Hepatic stellate cell (primary cell): ENCODE data around the gene STARD13.

Experiments
- DNase-seq: peaks from one replicate; pipeline ENCODE4 v3.0.0; 2011; ENCODE audit warnings: low spot score

Gene STARD13, protein sequence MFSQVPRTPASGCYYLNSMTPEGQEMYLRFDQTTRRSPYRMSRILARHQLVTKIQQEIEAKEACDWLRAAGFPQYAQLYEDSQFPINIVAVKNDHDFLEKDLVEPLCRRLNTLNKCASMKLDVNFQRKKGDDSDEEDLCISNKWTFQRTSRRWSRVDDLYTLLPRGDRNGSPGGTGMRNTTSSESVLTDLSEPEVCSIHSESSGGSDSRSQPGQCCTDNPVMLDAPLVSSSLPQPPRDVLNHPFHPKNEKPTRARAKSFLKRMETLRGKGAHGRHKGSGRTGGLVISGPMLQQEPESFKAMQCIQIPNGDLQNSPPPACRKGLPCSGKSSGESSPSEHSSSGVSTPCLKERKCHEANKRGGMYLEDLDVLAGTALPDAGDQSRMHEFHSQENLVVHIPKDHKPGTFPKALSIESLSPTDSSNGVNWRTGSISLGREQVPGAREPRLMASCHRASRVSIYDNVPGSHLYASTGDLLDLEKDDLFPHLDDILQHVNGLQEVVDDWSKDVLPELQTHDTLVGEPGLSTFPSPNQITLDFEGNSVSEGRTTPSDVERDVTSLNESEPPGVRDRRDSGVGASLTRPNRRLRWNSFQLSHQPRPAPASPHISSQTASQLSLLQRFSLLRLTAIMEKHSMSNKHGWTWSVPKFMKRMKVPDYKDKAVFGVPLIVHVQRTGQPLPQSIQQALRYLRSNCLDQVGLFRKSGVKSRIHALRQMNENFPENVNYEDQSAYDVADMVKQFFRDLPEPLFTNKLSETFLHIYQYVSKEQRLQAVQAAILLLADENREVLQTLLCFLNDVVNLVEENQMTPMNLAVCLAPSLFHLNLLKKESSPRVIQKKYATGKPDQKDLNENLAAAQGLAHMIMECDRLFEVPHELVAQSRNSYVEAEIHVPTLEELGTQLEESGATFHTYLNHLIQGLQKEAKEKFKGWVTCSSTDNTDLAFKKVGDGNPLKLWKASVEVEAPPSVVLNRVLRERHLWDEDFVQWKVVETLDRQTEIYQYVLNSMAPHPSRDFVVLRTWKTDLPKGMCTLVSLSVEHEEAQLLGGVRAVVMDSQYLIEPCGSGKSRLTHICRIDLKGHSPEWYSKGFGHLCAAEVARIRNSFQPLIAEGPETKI

DNA sequence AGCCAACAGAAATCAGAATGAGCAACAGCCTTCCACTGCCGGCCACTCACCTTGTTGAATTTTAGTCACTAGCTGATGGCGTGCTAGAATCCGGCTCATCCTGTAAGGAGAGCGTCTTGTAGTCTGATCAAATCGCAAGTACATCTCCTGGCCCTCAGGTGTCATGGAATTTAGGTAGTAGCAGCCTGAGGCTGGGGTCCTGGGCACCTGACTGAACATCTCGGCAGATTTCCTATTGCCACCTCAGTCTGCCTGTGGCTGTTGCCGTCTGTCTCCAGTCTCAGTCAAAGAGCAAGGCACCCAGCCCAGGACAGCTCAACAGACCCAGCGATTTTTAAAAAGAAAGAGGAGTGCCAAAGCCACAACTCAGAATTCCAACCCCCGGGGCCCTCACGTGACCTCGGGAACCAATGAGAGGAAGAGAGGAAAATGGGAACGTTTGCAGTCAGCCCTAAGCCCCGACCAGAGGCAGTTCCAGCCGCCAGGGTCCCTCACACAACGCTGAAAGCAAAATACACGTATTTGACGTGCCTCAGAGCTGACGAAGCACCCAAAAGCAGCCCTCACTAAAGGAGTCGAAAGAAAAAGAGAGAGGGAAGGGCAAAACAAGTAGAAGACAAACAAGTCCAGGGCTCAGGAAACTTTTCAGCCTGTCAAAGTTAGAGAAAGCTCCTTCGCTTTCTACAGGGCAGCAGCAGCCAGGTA lies at the start of gene STARD13:
Gene STARD13, minus strand, starts transcription at position 336 of the 705 bp plus-strand sequence. Its CDS starts 117 bp downstream, at position 219.
- DNase-seq, result peak; percentile 89

DNA sequence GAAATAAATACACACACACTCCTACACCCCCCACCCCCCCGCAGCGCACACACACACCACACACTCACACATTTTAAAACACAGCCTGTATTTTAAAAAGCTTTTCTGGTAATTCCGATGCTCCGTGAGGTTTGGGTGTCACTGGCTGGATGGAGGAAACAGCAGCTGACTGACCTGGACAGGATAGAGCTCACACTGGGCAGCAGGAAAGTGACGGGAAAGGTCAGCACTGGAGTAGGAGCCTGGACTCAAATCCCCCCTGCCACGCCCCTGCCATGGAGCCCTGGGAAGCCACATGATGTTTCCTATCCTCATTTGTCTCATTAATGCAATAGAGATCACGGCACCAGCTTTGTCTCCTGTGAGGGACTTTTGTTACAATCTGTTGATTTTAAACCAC lies 49.3 kb upstream of the STARD13 start:
- DNase-seq, result no peak

DNA sequence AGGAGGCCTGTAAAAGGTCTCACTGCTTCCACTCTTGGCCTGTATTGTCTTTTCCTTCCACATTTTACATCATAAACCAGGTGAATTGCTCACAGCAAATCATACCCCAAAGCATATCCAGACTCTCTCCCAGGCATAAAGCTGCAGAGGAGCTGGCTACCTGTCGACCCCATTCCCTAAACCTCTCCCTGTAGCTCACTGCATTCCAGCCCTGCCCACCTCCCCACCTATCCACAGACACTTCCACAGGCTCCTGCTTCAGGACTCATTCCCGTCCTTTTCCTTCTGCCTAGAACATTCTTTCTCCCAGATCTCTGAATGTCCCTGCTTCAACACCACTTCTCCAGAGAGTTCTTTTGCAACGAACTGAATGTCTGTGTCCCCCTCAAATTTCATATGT lies 46.4 kb upstream of the STARD13 start:
- DNase-seq, result no peak

DNA sequence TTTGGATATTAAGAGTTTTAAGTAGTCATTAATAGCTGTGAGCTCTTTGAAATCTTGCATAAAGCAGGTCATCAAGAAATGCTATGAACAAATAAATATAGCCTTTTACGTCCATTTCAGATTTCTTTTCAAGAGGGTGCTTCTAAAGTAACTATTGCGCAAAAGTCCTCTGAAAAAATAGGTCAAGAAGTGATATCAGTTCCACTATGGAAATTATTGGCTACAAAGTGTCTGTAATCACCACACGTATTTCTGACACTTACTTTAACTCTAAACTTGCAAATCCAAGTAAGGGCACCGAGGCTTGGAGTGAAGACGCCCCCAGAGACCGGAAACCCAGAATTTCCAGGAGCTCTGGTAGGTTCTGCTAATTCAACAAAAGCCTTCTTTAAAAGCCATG lies 44.9 kb upstream of the STARD13 start:
- no peak for DNase-seq

DNA sequence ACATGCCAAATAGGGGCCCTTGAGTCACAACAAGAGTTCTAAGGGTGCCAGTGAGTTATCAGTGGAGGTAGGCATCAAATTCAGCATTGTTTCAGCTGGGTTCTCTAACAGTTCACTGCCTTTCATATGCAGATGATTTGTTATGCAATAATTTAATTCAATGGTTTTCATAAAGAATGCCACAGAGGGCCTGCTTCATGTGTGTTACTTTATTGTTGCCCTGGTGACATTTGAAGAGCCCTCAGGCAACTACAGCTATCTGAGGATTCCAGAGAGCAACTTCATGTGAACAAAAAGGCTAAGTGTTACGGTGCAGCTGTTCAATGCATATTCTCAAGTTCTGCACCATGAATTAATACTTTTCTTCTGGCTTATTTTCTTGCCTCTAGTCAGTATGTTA lies 43.1 kb upstream of the STARD13 start:
- DNase-seq, result no peak

DNA sequence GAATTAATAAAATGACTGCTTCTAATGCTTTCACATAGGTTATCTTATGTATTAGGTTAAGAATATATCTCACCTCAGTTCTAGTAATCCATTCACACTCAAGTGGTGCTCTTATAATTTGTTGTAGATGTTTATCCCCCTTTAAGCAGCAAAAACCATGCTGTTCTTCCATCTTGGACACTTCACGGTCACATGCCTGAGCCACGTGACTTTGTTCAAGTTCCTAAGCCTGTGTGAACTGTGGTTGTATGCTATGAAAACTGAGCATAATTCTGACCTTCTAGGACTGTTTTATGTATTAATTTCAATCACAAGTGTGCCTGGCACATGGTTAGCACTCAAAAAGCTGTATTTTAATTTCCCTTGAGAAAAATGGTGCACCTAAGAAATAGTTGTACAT lies 41.2 kb upstream of the STARD13 start:
- DNase-seq, result no peak

DNA sequence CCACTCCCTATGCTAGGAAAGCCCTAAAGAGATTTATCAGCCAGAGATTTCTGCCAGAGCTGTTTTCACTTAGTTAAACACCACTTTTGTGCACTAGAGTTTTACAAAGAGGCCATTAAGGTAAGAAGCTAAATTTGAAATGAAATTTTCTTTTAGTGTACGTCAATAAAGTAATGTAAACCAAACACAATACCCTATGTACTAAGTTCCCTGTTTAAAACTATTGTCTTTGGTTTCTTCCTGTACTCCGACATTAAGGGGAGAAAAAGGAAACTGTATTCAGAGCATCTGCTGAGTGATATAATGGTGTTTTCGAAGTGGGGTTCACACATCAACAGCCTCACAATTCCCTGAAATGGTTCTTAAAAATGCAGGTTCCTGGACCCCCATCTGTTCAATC lies 40.7 kb upstream of the STARD13 start:
- no peak for DNase-seq

DNA sequence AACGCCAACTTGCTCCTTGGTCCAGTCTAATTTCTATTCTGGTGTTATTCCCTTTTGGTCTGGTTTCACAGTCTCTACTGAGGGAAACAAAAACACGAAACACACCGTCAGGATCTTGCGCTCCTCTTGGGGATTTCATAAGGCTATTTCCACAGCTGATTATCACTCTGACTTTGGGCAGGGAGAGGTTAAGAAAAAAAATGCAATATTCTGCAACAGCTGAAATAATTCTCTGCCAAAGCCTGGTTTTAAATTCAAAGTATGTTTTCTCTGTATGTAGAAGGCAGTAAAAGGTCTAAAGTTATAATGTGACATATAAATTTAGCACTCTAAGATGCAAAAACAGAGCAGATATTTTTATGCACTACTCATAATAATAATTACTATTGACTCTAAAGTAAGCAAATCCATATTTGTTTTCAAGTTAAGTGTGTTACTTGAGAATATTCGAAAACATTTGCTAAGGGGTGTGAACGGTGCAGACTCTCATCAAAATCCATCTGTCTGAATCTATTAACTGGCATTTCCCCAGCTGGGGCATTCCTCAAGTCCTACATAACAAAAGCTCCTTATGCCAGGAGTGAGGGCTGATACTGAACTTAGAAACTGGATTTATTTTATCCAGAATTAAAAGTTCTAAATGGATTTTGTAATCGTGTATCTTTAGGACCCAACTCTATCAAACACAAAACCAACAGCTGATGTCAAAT lies 38.4 kb upstream of the STARD13 start:
- no peak for DNase-seq

DNA sequence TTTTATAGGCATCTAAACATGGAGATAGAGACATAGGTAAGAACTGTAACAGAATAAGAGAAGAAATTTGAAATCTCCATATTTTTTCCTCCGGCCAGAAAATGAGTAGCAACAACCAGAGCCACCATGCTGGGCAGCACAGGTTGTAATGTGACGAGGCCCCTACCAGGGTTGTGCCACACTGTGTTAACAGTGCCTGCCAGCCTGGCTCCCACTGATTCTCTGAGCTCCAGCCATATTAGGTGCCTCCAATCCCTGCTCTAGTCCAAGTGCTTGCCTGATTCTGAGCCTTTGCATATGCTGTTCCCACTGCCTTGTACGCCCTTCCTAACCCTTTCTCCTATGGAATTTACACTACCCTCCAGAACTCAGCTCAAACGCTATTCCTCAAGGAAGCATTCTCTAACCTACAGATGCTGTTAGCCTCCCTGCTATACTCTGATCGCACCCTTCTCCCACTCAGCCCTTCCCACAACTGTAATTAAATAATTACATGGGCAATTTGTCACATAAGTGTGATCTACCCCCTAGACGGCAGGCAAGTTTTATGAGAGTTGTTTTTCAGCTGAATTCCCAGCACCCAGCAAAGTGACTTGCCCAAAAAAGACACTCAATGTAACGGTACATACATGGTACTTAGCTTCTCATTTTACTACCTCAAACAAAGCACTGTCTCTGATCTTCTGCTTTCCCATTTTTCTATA lies 37.6 kb upstream of the STARD13 start:
- DNase-seq, result no peak

DNA sequence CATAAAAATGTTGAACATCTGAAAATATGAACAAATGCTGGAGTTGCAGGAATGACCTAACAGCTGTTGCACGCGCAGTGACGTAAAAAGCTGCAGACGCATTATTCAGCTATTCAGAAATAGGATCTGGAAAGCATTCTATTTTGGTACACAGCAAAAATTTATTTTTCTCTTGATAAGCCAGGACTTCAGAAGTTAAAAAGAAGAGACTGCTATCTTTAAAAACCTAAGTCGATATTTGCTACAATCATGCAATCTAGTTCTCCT lies 36.9 kb upstream of the STARD13 start:
- peak; percentile 51 for DNase-seq

DNA sequence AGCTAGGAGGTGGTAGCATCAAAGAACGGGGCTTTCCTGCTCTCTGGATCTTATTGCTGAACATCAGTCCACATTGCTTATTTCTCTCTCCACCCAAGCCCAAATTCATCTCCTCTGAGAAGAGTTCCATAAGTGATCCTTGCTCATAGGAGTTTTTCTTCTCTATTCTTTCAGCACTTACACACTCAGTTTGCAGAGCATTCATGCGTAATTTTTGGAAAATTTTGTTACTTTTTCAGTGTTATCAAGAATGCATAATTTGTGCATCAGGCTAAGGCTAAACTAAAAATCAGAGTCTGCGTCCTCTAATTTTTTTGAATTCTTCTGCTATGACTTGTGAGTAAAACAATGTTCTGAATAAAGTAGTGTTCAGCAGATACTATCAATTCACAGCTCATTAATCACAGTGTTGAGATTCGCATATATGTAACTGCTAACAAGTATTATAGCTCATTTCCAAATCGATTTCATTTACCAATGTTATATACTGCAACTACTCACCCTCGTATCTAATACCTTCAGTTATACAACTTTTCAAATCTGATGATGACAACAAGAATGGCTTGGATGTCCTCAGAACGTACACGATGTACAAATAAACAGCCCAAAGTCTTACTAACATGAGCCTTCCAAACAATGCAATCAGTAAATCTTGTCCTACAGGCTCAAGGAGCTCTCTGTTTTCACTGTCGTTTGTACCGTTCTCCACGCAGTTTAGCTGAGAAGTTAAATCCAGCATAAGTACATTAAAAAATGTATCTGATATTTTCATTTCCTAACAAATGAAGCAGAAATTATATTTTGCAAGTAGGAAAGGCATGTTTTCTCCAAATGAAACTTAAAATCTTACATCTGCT lies 36.4 kb upstream of the STARD13 start:
- no peak for DNase-seq

DNA sequence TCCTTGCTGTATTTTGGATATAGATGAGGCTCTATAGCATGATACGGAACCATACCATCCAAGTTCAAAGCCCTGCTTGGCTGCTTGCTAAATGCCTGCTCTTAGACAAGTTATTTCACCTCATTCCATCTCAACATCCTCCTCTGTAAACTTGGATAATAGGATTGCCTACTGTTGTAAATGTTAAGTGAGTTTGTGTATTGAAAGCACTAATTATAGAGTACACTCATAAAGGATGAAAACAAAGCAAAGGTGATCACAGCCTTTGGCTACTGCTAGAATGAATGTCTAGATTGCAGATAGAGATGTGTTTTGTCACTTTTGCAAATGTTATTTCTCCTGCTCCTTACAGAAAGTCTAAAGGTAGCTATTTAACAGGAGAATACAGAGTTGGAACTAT lies 34.3 kb upstream of the STARD13 start:
- DNase-seq, result no peak

DNA sequence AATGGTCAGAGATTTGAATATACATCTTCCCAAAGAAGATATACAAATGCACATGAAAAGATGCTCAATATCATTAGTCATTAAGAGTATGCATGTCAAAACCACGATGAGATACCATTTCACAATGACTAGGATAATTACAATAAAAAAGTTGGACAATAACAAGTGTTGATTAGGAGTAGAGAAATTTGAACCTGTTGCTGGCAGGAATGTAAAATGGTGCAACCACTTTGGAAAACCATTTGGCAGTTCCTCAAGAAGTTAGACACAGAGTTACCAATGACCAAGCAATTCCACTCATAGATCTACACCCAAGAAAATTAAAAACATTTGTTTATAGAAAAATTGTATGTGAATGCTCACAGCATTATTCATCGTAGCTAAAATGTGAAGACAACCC lies 33.2 kb upstream of the STARD13 start:
- no peak for DNase-seq

DNA sequence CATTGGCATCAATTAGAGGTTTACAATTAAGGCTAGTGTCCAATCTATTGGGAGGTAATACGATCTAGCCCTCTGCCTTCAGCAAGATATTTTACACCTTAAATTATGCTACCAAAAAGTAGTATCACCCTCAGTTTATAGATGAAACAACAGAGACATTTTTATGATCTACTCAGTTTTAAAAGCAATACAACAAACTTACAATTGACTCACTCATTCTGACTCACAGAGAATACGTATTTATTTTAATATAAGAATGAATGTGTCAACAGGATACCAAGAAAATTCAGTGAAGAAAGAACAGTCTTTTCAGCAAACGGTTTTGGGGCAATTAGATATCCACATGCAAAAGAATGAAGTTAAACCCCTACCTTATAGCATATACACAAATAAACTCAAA lies 32.5 kb upstream of the STARD13 start:
- DNase-seq, result no peak

DNA sequence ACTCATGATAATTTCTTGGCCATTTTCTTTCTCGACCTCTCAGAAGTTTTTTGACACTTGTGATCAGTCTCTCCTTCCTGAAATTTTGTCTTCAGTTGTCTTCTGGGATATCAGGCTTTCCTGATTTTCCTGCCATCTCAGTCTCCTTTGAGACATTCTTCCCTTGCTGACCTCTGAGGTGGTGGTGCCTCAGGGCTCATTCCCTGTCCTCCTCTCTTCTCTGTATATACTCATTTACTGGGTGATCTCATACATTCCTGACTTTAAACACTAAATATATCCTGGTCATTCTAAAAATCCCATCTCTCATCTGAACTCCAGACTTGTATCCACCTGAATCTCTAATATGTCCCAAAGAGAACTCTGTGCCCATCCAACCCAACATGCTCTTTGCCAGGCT lies 31.3 kb upstream of the STARD13 start:
- DNase-seq, result no peak

DNA sequence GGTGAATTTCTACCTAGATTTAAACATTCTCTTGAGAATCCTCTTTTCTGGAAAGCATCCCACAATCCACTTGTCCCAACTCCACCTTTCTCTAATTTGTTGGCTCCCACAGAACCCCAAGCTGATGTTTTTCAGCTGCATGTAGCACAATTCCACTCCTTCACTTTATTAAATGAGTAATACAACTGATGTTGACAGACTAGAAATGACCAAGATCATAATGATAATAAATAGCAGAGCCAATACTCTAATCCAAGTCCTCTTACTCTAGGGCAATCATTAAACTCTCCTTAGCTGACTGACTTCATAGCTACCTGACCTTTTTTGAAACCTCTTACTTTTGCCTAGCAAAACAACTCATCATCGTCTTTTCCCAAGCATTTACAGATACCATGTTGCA lies 27.9 kb upstream of the STARD13 start:
- DNase-seq, result no peak

DNA sequence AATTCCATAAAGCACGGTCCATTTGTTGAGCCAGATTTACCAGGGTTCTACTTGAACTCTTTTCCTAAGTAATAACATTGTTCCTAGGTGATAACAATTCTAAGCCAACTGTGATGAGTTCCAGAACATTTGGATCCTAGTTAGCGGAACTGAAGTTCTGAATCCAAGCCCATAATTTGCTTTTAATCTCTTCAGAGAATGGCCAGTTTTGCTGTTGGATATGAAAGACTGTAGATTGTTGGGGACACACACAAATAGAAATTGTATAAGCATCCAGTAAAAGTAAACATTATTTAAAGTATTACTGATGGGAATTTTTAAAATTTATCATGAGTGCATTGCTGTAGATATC lies 27.3 kb upstream of the STARD13 start:
- DNase-seq, result no peak

DNA sequence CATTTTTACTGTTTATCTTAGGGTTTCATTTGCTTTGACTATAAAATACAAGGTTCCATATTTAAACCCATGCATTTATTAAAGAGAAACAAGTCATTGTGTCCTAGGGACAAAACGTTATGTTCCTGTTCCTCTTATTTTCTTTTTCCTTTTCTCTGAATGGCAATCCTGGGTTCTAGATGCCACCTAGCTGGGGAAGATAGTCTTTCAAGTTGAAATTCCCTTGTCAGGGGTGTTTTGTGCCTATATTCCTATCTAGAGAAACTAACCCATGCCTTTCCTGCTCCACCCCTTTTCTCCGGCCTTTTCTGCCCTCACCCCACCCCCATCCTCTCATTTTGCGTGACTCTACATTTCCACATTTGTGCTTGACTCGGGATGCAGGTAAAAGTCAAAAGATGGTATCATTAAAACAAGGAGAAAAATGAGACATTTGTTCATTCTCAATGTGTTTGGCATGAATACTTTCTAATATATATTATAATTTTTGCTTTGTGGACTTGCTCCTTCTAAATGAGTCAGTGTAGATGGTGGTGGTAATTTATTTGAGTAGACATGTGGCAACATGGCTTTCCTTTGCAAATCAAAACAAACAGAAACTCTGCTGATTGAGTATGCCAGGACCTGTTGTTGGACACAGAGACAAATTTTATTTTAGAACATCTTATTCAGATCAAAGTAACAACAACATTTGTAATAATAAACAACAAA lies 26.8 kb upstream of the STARD13 start:
- DNase-seq, result no peak

DNA sequence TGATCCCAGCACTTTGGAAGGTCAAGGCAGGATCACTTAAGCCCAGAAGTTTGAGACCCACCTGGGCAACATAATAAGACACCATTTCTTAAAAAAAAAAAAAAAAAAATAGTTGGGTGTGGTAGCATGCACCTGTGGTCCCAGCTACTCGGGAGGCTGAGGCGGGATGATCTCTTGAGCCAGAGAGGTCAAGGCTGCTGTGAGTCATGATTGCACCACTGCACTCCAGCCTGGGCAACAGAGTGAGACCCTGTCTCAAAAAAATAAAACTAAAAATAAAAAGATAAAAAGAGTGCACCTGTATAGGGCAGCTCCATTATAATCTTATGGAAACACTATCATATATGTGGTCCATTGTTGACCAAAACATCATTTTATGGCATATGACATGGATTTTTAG lies 25.5 kb upstream of the STARD13 start:
- no peak for DNase-seq
